HepG2 (cell line): ENCODE results near the gene IFI27L2. TPM values are rescaled to one million over a fixed set of nuclear protein-coding genes. Genes with fewer than 3 reads are reported as not detected.

Experiments used
- ATAC-seq: fragments of 200-7000 bp; cut with Tn5 transposase; 3 replicates; pipeline ENCODE4 v1.9.1; 2020; ENCODE audit warnings: mild to moderate bottlenecking, moderate library complexity
- BruUV-seq: library from RNA; stranded (reverse); fragments of 400-500 nt; replicated peaks from 2 replicates; lab custom pipeline; 2021; lab: Mats Ljungman, UMichigan
- CTCF ChIA-PET: fragments of 300-600 bp; formaldehyde crosslinking; extraction: SDS; loops from one replicate; lab custom pipeline; 2021; ENCODE audit warnings: low total read pairs, inconsistent platforms, low intra/inter-chr PET ratio; lab: Yijun Ruan, JAX
- POLR2A ChIA-PET: fragments of 350-600 bp; sonication (Branson Sonifier 250); formaldehyde crosslinking; loops from one replicate; lab custom pipeline; 2020; ENCODE audit warnings: antibody characterized with exemption, inconsistent platforms; lab: Yijun Ruan, JAX
- DNase-seq: peaks from one replicate; pipeline ENCODE4 v3.0.0-alpha.2; 2015; ENCODE audit warnings: low spot score
- FAIRE-seq: peaks from 3 replicates; lab custom pipeline; 2011; peaks lifted over from hg19 to GRCh38; lab: Jason Lieb, UNC
- H2AFZ ChIP-seq: one replicate; pipeline ENCODE4 v1.6.1; 2011; ENCODE audit warnings: low read length, inconsistent platforms
- H3K27ac ChIP-seq: fragments of 300-600 bp; 3 replicates; pipeline ENCODE4 v1.8.0; 2011; ENCODE audit warnings: mixed run types, mild to moderate bottlenecking, mixed read lengths, low read length, inconsistent platforms; ENCODE audit not compliant: insufficient read depth; ENCODE audit errors: extremely low read length
- H3K27me3 ChIP-seq, 2 experiments: fragments of 200-600 bp in 1 of 2; 2 replicates in 1 of 2; 3 replicates in 1 of 2; pipeline versions ENCODE4 v1.6.0 to v1.8.0; 2011; ENCODE audit warnings: low read length in 2 of 2, mild to moderate bottlenecking in 2 of 2, moderate library complexity in 2 of 2, inconsistent platforms in 1 of 2; ENCODE audit not compliant: insufficient read depth in 2 of 2, control insufficient read depth in 1 of 2
- H3K36me3 ChIP-seq, 2 experiments: fragments of 200-600 bp in 1 of 2; replicated peaks in 1 of 2; 2 replicates in 1 of 2; 3 replicates in 1 of 2; pipeline versions ENCODE4 v1.5.1 to v1.8.0; 2011; ENCODE audit warnings: low read length in 2 of 2, inconsistent platforms in 1 of 2; ENCODE audit not compliant: insufficient read depth in 2 of 2, control insufficient read depth in 1 of 2
- H3K4me1 ChIP-seq: 2 replicates; pipeline ENCODE4 v1.5.1; 2012; ENCODE audit warnings: low read length, inconsistent platforms; ENCODE audit not compliant: insufficient read depth
- H3K4me2 ChIP-seq: 2 replicates; pipeline ENCODE4 v1.6.0; 2011; ENCODE audit warnings: low read depth, low read length, inconsistent platforms
- H3K4me3 ChIP-seq, 3 experiments: fragments of 200-600 bp in 1 of 3; sonication (generic), shearing (Covaris generic) in 1 of 3; replicated peaks in 1 of 3; 2 replicates each; pipeline ENCODE4 v1.5.1; 2011 to 2016; ENCODE audit warnings: low read length in 3 of 3, inconsistent platforms in 2 of 3, low read depth in 2 of 3, mild to moderate bottlenecking in 2 of 3, control low read depth in 1 of 3, mixed read lengths in 1 of 3; ENCODE audit not compliant: insufficient read depth in 1 of 3
- H3K79me2 ChIP-seq: one replicate; pipeline ENCODE4 v1.6.1; 2011; ENCODE audit warnings: low read length, inconsistent platforms; ENCODE audit not compliant: insufficient read depth
- H3K9ac ChIP-seq: 2 replicates; pipeline ENCODE4 v1.6.0; 2011; ENCODE audit warnings: mild to moderate bottlenecking, low read depth, low read length, inconsistent platforms; ENCODE audit not compliant: insufficient read depth
- H3K9me3 ChIP-seq: 2 replicates; pipeline ENCODE4 v1.5.1; 2012; ENCODE audit warnings: mild to moderate bottlenecking, low read length
- H4K20me1 ChIP-seq: 2 replicates; pipeline ENCODE4 v1.6.0; 2011; ENCODE audit warnings: inconsistent platforms, mild to moderate bottlenecking, low read length, moderate library complexity; ENCODE audit not compliant: insufficient read depth
- ARID5B ChIP-seq: IDR thresholded peaks from 2 replicates; pipeline ENCODE4 v1.4.0; 2020; ENCODE audit warnings: mild to moderate bottlenecking, missing genetic modification reagents
- ELF1 ChIP-seq: sonication (generic); formaldehyde crosslinking; IDR thresholded peaks from 2 replicates; pipeline ENCODE4 v1.4.0; 2020; ENCODE audit warnings: missing genetic modification reagents
- ELF3 ChIP-seq: IDR thresholded peaks from 2 replicates; pipeline ENCODE4 v1.6.1; 2016; ENCODE audit warnings: missing genetic modification reagents, missing compliant biosample characterization
- KAT8 ChIP-seq: IDR thresholded peaks from 2 replicates; pipeline ENCODE4 v1.6.1; 2016; ENCODE audit warnings: missing genetic modification reagents, missing compliant biosample characterization
- KDM4B ChIP-seq: sonication (generic); formaldehyde crosslinking; IDR thresholded peaks from 2 replicates; pipeline ENCODE4 v1.4.0; 2020; ENCODE audit warnings: missing genetic modification reagents
- LCORL ChIP-seq, 2 experiments: fragments of 450-650 bp in 1 of 2; sonication (generic) in 1 of 2; formaldehyde crosslinking in 1 of 2; IDR thresholded peaks; 2 replicates each; pipeline versions ENCODE4 v1.5.0 to v1.6.1; 2017 to 2020; ENCODE audit warnings: antibody characterized with exemption in 1 of 2, missing genetic modification reagents in 1 of 2
- RARA ChIP-seq: IDR thresholded peaks from 2 replicates; pipeline ENCODE4 v1.6.1; 2016; ENCODE audit warnings: missing genetic modification reagents, missing compliant biosample characterization
- RXRB ChIP-seq: IDR thresholded peaks from 2 replicates; pipeline ENCODE4 v1.6.1; 2016; ENCODE audit warnings: borderline replicate concordance, missing genetic modification reagents, missing compliant biosample characterization
- TBX2 ChIP-seq: sonication (generic); formaldehyde crosslinking; IDR thresholded peaks from 2 replicates; pipeline ENCODE4 v1.5.0; 2020; ENCODE audit warnings: missing genetic modification reagents, mild to moderate bottlenecking, borderline replicate concordance
- TEAD3 ChIP-seq: optimal IDR thresholded peaks from 2 replicates; pipeline ENCODE3; 2016; ENCODE audit warnings: borderline replicate concordance
- TFAP4 ChIP-seq: sonication (generic); IDR thresholded peaks from 2 replicates; pipeline ENCODE4 v1.6.1; 2016; ENCODE audit warnings: low read depth, borderline replicate concordance
- THAP11 ChIP-seq: IDR thresholded peaks from 2 replicates; pipeline ENCODE4 v1.6.1; 2016; ENCODE audit warnings: missing biosample characterization, missing genetic modification reagents
- ZFP36 ChIP-seq: fragments of 150-350 bp; IDR thresholded peaks from 2 replicates; pipeline ENCODE4 v1.6.1; 2018; ENCODE audit warnings: borderline replicate concordance, low read length, low read depth; ENCODE audit not compliant: partially characterized antibody
- ZNF264 ChIP-seq: sonication (generic); formaldehyde crosslinking; IDR thresholded peaks from 2 replicates; pipeline ENCODE4 v1.4.0; 2020; ENCODE audit warnings: missing genetic modification reagents
- ZNF350 ChIP-seq: sonication (generic); formaldehyde crosslinking; IDR thresholded peaks from 2 replicates; pipeline ENCODE4 v1.4.0; 2020; ENCODE audit warnings: mild to moderate bottlenecking, low read depth, missing genetic modification reagents, borderline replicate concordance
- ZNF7 ChIP-seq: IDR thresholded peaks from 2 replicates; pipeline ENCODE4 v1.6.1; 2016; ENCODE audit warnings: missing biosample characterization, missing genetic modification reagents
- WGBS: methylation state at CpG from one replicate; pipeline ENCODE4 v1.1.6; 2017; ENCODE audit warnings: low lambda C conversion rate; 5-methylcytosine and 5-hydroxymethylcytosine counted together
- in situ Hi-C: cut with HindIII; loops from 2 replicates; pipeline ENCODE4 v1.10.0; 2017; ENCODE audit warnings: low pct_unique_long_range_greater_than_20kb; ENCODE audit not compliant: extremely low pct_ligation_motif_present
- intact Hi-C: fragments of 100-400 bp; cut with micrococcal nuclease; formaldehyde crosslinking; loops from one replicate; pipeline ENCODE4 v1.10.0; 2022; ENCODE audit not compliant: unreplicated experiment
- polyA plus RNA-seq, 8 experiments: library from polyadenylated mRNA; depleted of rRNA in 3 of 8; stranded (reverse) in 7 of 8; unstranded in 1 of 8; fragments of >200 nt; fragmentation: Illumina TruSeq in 4 of 8; extraction: Trizol in 4 of 8; gene quantifications; 2 replicates each; pipeline versions ENCODE4 v1.2.1 to v1.2.3, GENCODE V29; 2011 to 2016; ENCODE audit warnings: low read depth in 4 of 8, missing spikeins in 1 of 8, mixed read lengths in 1 of 8; ENCODE audit not compliant: insufficient read depth in 1 of 8
- total RNA-seq, 5 experiments: library from RNA; depleted of rRNA; stranded (reverse); fragments of >200 nt; fragmentation: Illumina TruSeq; extraction: Trizol; gene quantifications; 2 replicates each; pipeline ENCODE4 v1.2.3, GENCODE V29; 2016; ENCODE audit warnings: low read depth in 1 of 5
- TF ChIP-seq, protein P1 (sequence below): sonication (generic); formaldehyde crosslinking; IDR thresholded peaks from 2 replicates; pipeline ENCODE4 v1.9.0; 2022; ENCODE audit warnings: low read depth, missing genetic modification reagents

Gene IFI27L2
- total and polyA plus RNA-seq, 2 of the 13 experiments (the other 11 are each of a cell fraction or from before 2014, with no cell fraction given): 4.3 to 4.8 TPM

GRCh38 chr14:94136575-94137331, 7.3 kb upstream of the IFI27L2 start:
- no peak overlapping the region for H2AFZ ChIP-seq
- FAIRE-seq (peak; percentile 90), DNase-seq (peak; percentile 80), ATAC-seq (peak; percentile 93)
- peak overlapping the region; percentile 76 for H3K4me2 ChIP-seq
- H3K36me3 ChIP-seq: no peaks in the 10 kb centered on the region
- H3K79me2 ChIP-seq: no peaks in the 10 kb centered on the region
- peaks cover 8% of the 10 kb centered on the region for H3K9me3 ChIP-seq
- peak overlapping the region in 2 of 3 experiments; percentile 19 to 48; a peak in 3 of 6 replicates for H3K4me3 ChIP-seq
- ChIA-PET CTCF (interaction anchor here (0.7 to 1.7 kb wide), 7 partner anchors 86 to 200 kb away, joined by 3 to 12 read pairs (median 4); no protein-coding TSS in a partner anchor), POLR2A (interaction anchor here (0.5 to 1.6 kb wide), 5 partner anchors 43 to 171 kb away, joined by 3 to 10 read pairs (median 5); partner anchors contain the start of gene SERPINA10)
- H4K20me1 ChIP-seq: no peaks in the 10 kb centered on the region
- intact Hi-C loops (loop anchor here (1.0 to 10.0 kb wide), 6 partner anchors 44 to 238 kb away; partner anchors contain the start of gene SERPINA10), in situ Hi-C loops (loop anchor here (5.0 kb wide), 3 partner anchors 99 to 194 kb away; no protein-coding TSS in a partner anchor)
- WGBS: 50% methylated on average over 9 of the region's 18 CpGs
- no TSS peak for BruUV-seq
- peaks cover 2 to 25% of the 10 kb centered on the region in 2 experiments; a peak in 4 of 5 replicates for H3K27me3 ChIP-seq
- no peak overlapping the region for H3K9ac ChIP-seq
- no peak overlapping the region for H3K27ac ChIP-seq
- peaks cover 27% of the 10 kb centered on the region for H3K4me1 ChIP-seq
- TF ChIP-seq TEAD3 (CRISPR knock-in tag) (peak; percentile 82), ZNF350 (CRISPR knock-in tag) (no peak), KDM4B (CRISPR knock-in tag) (peak; percentile 66; the same call in 1 of the 2 replicates), LCORL (IDR thresholded peaks at IDR 0.05) (no peak), LCORL (CRISPR knock-in tag; IDR thresholded peaks at IDR 0.05) (peak; percentile 83), ZNF264 (CRISPR knock-in tag) (peak; percentile 28; the same call in 1 of the 2 replicates), ZNF7 (CRISPR knock-in tag) (peak; percentile 53; the same call in 1 of the 2 replicates), ARID5B (CRISPR knock-in tag) (peak; percentile 42; the same call in 1 of the 2 replicates), RARA (no peak), TFAP4 (peak; percentile 36; the same call in 1 of the 2 replicates), ELF1 (peak; percentile 35; the same call in 1 of the 2 replicates), ELF3 (CRISPR knock-in tag) (0 out of 2 replicates have a peak, but pooled peaks have one; percentile 48), ZFP36 (peak; percentile 55), KAT8 (CRISPR knock-in tag) (peak; percentile 33; the same call in 1 of the 2 replicates), TBX2 (CRISPR knock-in tag) (no peak), THAP11 (peak; percentile 43; the same call in 1 of the 2 replicates), RXRB (CRISPR knock-in tag) (peak; percentile 54; the same call in 1 of the 2 replicates)
- TF ChIP-seq, protein P1, sequence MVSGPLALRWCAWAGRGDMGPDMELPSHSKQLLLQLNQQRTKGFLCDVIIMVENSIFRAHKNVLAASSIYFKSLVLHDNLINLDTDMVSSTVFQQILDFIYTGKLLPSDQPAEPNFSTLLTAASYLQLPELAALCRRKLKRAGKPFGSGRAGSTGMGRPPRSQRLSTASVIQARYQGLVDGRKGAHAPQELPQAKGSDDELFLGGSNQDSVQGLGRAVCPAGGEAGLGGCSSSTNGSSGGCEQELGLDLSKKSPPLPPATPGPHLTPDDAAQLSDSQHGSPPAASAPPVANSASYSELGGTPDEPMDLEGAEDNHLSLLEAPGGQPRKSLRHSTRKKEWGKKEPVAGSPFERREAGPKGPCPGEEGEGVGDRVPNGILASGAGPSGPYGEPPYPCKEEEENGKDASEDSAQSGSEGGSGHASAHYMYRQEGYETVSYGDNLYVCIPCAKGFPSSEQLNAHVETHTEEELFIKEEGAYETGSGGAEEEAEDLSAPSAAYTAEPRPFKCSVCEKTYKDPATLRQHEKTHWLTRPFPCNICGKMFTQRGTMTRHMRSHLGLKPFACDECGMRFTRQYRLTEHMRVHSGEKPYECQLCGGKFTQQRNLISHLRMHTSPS: peak; percentile 26; the same call in 1 of the 2 replicates
